ENCODE data around the gene PRG3. TPM values are rescaled to one million over a fixed set of nuclear protein-coding genes. Genes with fewer than 3 reads are reported as not detected.

PRG3 gene
- total and polyA plus RNA-seq, 2 donors (not counting 1 experiment from before 2014, with no cell fraction given): not detected

DNA sequence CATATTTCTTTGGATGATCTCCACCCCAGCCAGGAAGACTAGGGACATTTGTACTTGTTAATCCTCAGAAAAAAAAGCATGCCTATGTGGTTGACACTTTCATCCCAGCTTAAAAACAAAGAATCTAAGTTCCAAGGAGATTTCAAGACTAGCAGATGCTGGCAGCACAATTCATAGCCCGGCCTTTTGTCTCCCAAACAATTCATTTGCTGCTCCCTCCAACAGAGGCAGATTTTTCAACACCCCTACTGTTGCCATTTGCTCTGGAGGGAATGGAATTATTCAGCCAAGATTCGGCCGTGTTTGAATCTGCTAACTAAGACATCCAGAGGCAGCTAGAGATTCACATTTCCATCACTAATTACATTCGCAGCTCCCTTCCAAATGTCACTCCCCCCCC lies 27.5 kb downstream of the PRG3 start:
- intact Hi-C loops (cut with micrococcal nuclease): no loop called here
- Histone ChIP-seq H3K27ac (ENCODE audit: low read length in 2 of 2) (no peak overlapping the region), H4K20me1 (ENCODE audit: control insufficient read depth, insufficient read depth, low read length, poor library complexity, severe bottlenecking) (no peaks in the 10 kb centered on the region), H3K36me3 (replicated peaks in 1 of 2; ENCODE audit: control extremely low read depth in 1 of 2, control insufficient read depth in 1 of 2, extremely low read depth in 1 of 2, insufficient read depth in 2 of 2, low read length in 1 of 2) (no peaks in the 10 kb centered on the region), H3K9ac (ENCODE audit: low read length) (no peak overlapping the region), H3K4me2 (replicated peaks; ENCODE audit: low read depth, low read length, poor library complexity, severe bottlenecking) (no peak overlapping the region), H3K9me3 (ENCODE audit: control extremely low read depth in 1 of 3, control insufficient read depth in 2 of 3, insufficient read depth in 1 of 3, low read length in 2 of 3) (peaks cover 0 to 6% (median 0%) of the 10 kb centered on the region in 3 donors), H3K4me3 (ENCODE audit: control extremely low read depth in 1 of 5, extremely low read depth in 1 of 5, insufficient read depth in 1 of 5, low read depth in 2 of 5, low read length in 4 of 5) (no peak overlapping the region), H3K4me1 (ENCODE audit: control insufficient read depth in 2 of 2, insufficient read depth in 2 of 2, low read length in 2 of 2) (peaks cover 0 to 6% of the 10 kb centered on the region in 2 donors), H3K27me3 (replicated peaks in 1 of 4; ENCODE audit: control extremely low read depth in 1 of 4, control insufficient read depth in 3 of 4, insufficient read depth in 4 of 4, low read length in 3 of 4) (peaks cover 0 to 6% (median 4%) of the 10 kb centered on the region in 4 experiments), H2AFZ (ENCODE audit: insufficient read depth, low read depth, low read length, poor library complexity, severe bottlenecking) (no peak overlapping the region), H3K79me2 (ENCODE audit: control insufficient read depth, insufficient read depth, low read length) (no peaks in the 10 kb centered on the region)
- Mint-ChIP-seq H3K27ac (no peak overlapping the region), H3K4me1 (peaks cover 3% of the 10 kb centered on the region), H3K4me3 (no peak overlapping the region), H3K9me3 (ENCODE audit: insufficient read depth) (no peaks in the 10 kb centered on the region), H3K27me3 (peaks cover 40% of the 10 kb centered on the region)
- TF ChIP-seq EZH2 (IDR thresholded peaks at IDR 0.05; ENCODE audit: borderline replicate concordance, insufficient read depth, low read depth, low read length, poor library complexity, severe bottlenecking): no peak
- TF ChIP-seq, protein P1, sequence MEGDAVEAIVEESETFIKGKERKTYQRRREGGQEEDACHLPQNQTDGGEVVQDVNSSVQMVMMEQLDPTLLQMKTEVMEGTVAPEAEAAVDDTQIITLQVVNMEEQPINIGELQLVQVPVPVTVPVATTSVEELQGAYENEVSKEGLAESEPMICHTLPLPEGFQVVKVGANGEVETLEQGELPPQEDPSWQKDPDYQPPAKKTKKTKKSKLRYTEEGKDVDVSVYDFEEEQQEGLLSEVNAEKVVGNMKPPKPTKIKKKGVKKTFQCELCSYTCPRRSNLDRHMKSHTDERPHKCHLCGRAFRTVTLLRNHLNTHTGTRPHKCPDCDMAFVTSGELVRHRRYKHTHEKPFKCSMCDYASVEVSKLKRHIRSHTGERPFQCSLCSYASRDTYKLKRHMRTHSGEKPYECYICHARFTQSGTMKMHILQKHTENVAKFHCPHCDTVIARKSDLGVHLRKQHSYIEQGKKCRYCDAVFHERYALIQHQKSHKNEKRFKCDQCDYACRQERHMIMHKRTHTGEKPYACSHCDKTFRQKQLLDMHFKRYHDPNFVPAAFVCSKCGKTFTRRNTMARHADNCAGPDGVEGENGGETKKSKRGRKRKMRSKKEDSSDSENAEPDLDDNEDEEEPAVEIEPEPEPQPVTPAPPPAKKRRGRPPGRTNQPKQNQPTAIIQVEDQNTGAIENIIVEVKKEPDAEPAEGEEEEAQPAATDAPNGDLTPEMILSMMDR (IDR thresholded peaks at IDR 0.05): no peak
- ATAC-seq (ENCODE audit: low read depth) (no peak), DNase-seq (no peak)
- CTCF ChIA-PET: interaction anchor here (0.6 to 2.1 kb wide), 4 partner anchors 10 to 83 kb away, joined by 3 to 10 read pairs (median 4); no protein-coding TSS in a partner anchor
- POLR2A ChIA-PET: no interaction called here
- WGBS (ENCODE audit: insufficient coverage): no CpG with 5 or more reads among the region's 4 CpGs

DNA sequence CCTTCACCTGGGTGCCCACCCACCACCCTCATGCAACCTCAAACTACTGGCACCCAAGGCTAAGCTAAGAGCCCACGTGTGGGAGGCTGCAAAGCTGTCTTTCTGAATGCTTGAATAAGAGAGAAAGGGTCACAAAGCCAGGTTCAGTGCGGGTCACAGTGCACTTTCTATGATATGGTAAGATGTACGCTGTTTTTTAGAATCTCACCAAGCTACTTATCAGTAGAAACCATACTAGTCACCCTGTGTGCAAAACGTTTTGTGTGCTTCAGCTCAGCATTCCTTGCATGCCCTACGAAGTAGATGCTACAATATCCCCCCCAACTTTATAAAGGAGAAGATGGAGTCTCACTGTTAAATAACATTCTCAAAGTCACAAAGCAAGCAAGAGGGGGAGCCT lies 27.9 kb downstream of the PRG3 start:
- TF ChIP-seq EZH2 (IDR thresholded peaks at IDR 0.05; ENCODE audit: borderline replicate concordance, insufficient read depth, low read depth, low read length, poor library complexity, severe bottlenecking): no peak
- TF ChIP-seq, protein P1 (IDR thresholded peaks at IDR 0.05): no peak
- ChIA-PET CTCF (interaction anchor here (0.9 to 2.1 kb wide), 3 partner anchors 10 to 20 kb away, joined by 3 to 10 read pairs (median 5); no protein-coding TSS in a partner anchor), POLR2A (no interaction called here)
- Mint-ChIP-seq H3K4me1 (peaks cover 3% of the 10 kb centered on the region), H3K27me3 (peaks cover 40% of the 10 kb centered on the region), H3K9me3 (ENCODE audit: insufficient read depth) (no peaks in the 10 kb centered on the region), H3K27ac (no peak overlapping the region), H3K4me3 (no peak overlapping the region)
- Histone ChIP-seq H3K4me1 (ENCODE audit: control insufficient read depth in 2 of 2, insufficient read depth in 2 of 2, low read length in 2 of 2) (peaks cover 0 to 6% of the 10 kb centered on the region in 2 donors), H2AFZ (ENCODE audit: insufficient read depth, low read depth, low read length, poor library complexity, severe bottlenecking) (no peak overlapping the region), H4K20me1 (ENCODE audit: control insufficient read depth, insufficient read depth, low read length, poor library complexity, severe bottlenecking) (no peaks in the 10 kb centered on the region), H3K9me3 (ENCODE audit: control extremely low read depth in 1 of 3, control insufficient read depth in 2 of 3, insufficient read depth in 1 of 3, low read length in 2 of 3) (peaks cover 0 to 6% (median 0%) of the 10 kb centered on the region in 3 donors), H3K79me2 (ENCODE audit: control insufficient read depth, insufficient read depth, low read length) (no peaks in the 10 kb centered on the region), H3K9ac (ENCODE audit: low read length) (no peak overlapping the region), H3K27me3 (replicated peaks in 1 of 4; ENCODE audit: control extremely low read depth in 1 of 4, control insufficient read depth in 3 of 4, insufficient read depth in 4 of 4, low read length in 3 of 4) (peaks cover 0 to 6% (median 4%) of the 10 kb centered on the region in 4 experiments), H3K27ac (ENCODE audit: low read length in 2 of 2) (no peak overlapping the region), H3K4me3 (ENCODE audit: control extremely low read depth in 1 of 5, extremely low read depth in 1 of 5, insufficient read depth in 1 of 5, low read depth in 2 of 5, low read length in 4 of 5) (no peak overlapping the region), H3K36me3 (replicated peaks in 1 of 2; ENCODE audit: control extremely low read depth in 1 of 2, control insufficient read depth in 1 of 2, extremely low read depth in 1 of 2, insufficient read depth in 2 of 2, low read length in 1 of 2) (no peaks in the 10 kb centered on the region), H3K4me2 (replicated peaks; ENCODE audit: low read depth, low read length, poor library complexity, severe bottlenecking) (no peak overlapping the region)
- no CpG with 5 or more reads among the region's 5 CpGs for WGBS (ENCODE audit: insufficient coverage)
- intact Hi-C loops (cut with micrococcal nuclease): no loop called here
- no peak for DNase-seq
- no peak for ATAC-seq (ENCODE audit: low read depth)

Measured in B cell (primary cell).